HUES64 (cell line): ENCODE measurements around the gene GATAD2A.

ENCODE experiments used
- H3K27ac ChIP-seq: 2 replicates; pipeline ENCODE4 v1.7.0; 2013; ENCODE audit warnings: low read depth, low read length, inconsistent platforms
- H3K27me3 ChIP-seq: 2 replicates; pipeline ENCODE4 v1.6.1; 2013; ENCODE audit warnings: mild to moderate bottlenecking, low read length; ENCODE audit not compliant: insufficient read depth
- H3K36me3 ChIP-seq: 2 replicates; pipeline ENCODE4 v1.6.1; 2013; ENCODE audit warnings: mild to moderate bottlenecking, low read length; ENCODE audit not compliant: insufficient read depth
- H3K4me1 ChIP-seq: 2 replicates; pipeline ENCODE4 v1.6.1; 2013; ENCODE audit warnings: mild to moderate bottlenecking, low read length, moderate library complexity; ENCODE audit not compliant: insufficient read depth
- H3K4me3 ChIP-seq: 2 replicates; pipeline ENCODE4 v1.5.1; 2013; ENCODE audit warnings: mild to moderate bottlenecking, low read length, moderate library complexity
- H3K9ac ChIP-seq: 2 replicates; pipeline ENCODE4 v1.6.1; 2013; ENCODE audit warnings: mild to moderate bottlenecking, low read depth, low read length
- H3K9me3 ChIP-seq: 2 replicates; pipeline ENCODE4 v1.6.1; 2013; ENCODE audit warnings: low read depth, low read length; ENCODE audit not compliant: insufficient read depth
- WGBS: fragments of 150-250, 120-280 bp; methylation state at CpG from one replicate; pipeline ENCODE4 v1.1.7; 2013; ENCODE audit warnings: missing lambda C conversion rate; 5-methylcytosine and 5-hydroxymethylcytosine counted together

GATAD2A gene

DNA sequence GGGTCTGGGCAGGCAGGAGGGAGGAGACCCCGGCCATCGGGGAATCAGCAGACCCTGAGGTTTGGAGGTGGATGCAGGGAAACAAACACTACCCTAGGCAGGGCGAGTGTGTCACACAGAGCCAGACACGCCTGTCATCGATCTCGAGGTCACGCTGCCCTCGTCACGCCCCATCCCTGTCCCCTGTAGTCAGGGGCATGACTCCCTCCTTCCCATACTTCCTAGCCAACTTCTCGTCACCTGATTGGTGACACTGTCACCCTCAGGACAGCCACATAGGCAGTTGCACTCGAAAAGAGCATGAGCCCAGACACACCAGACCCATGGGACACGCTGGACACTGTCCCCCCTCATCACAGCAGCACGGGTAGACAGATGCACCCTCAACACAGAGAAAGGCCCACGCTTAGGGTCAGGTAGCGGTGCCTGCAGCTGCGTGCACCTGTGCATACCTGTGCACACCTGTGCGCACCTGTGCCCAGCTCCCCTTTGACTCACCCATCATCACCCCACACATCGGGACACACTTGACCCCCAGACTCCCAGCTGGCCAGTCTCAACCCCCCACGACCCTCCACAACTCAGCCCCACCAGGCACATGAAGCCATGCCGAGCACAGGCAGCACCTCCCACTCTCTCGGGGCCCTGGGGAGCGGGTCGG, 144.5 kb downstream of the GATAD2A start:
- H3K9me3 ChIP-seq: no peaks in the 10 kb centered on the region
- H3K36me3 ChIP-seq: no peaks in the 10 kb centered on the region
- H3K27me3 ChIP-seq: no peaks in the 10 kb centered on the region
- no peaks in the 10 kb centered on the region for H3K4me1 ChIP-seq
- WGBS: 88% methylated on average over 23 of the region's 23 CpGs
- H3K27ac ChIP-seq: no peak overlapping the region
- no peak overlapping the region for H3K9ac ChIP-seq
- no peak overlapping the region for H3K4me3 ChIP-seq

DNA sequence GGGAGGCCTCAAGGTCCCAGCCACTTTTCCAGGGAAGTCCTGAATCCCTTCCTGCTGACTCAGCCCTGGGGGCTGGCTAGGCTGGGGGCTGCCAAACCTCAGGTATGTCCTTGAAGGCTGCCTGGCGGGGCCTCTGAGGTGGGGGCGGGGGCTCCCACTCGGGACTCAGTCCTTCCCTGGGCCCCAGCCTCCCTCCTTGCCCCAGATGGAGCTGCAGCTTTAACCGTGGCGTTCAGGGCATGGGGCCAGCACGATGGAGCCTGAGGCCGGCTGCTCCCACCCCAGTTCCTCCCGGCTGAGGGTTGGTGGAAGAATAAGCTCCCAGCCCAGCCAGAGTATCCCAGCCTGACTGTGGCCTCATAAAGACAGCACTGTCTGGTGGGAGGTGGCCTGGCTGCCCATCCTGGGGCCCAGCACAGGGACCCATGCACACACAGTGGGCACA, 145.0 kb downstream of the GATAD2A start:
- Histone ChIP-seq H3K27ac (no peak overlapping the region), H3K4me1 (no peaks in the 10 kb centered on the region), H3K9me3 (no peaks in the 10 kb centered on the region), H3K27me3 (no peaks in the 10 kb centered on the region), H3K36me3 (no peaks in the 10 kb centered on the region), H3K9ac (no peak overlapping the region), H3K4me3 (no peak overlapping the region)
- 66% methylated on average over 8 of the region's 8 CpGs for WGBS

DNA sequence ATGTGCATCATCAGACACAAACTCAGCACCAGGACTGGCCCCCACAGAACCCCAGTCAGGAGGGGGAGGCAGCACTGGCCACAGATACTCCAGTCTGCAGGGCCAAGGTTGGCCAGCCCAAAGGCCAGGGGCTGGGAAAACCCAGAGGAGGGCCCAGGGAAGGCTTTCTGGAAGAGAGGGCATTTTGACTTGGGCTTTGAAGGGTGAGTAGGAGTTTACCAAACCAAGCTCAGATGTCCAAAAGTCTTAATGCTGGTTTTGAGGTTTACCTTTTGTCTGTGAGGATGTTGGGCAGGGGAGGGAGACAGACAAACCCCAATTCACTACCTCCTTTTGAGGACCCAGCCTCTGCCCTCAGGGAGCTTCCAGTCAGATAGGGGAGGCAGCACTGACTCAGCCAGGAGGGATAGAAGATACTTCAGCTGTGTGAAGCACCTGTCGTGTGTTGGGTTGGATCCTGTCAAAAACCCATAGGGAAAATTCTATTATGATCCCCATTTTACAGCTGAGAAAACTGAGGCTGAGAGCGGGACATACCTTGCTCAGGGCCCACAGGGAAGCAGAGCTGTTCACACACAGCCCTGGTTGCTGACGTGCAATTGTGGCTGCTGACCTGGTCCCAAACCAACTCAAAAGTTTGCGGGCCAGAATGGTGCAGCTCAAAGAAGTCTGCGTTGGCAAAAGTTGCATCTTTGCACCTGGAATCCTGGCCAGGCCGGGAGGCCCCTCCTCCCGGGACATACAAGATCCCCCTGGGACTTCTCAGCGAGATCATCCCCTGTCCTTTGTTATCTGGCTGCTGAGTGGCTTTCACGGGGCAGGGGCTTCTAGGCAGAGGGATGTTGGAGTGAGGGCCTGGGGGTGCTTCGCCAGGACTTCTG, 145.7 kb downstream of the GATAD2A start:
- H3K27ac ChIP-seq: no peak overlapping the region
- no peaks in the 10 kb centered on the region for H3K9me3 ChIP-seq
- 85% methylated on average over 10 of the region's 10 CpGs for WGBS
- no peaks in the 10 kb centered on the region for H3K27me3 ChIP-seq
- no peaks in the 10 kb centered on the region for H3K4me1 ChIP-seq
- H3K4me3 ChIP-seq: no peak overlapping the region
- H3K36me3 ChIP-seq: no peaks in the 10 kb centered on the region
- no peak overlapping the region for H3K9ac ChIP-seq

DNA sequence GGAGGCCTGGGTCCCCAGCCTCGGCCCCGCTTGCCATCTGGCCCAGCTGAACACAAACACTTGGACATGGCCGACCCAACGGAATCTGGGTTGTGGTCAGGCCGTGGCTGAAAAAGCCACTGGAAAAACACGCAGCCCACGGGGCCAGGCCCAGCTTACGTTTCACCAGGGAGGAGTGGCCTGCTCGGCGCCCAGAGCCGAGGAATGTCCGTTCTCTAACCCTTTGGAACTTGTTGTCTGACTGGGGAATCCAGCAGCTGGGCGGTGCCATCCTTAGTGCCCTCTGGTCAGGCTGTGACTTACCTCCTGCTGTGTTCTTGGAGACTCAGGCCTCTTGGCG, 146.3 kb downstream of the GATAD2A start:
- Histone ChIP-seq H3K36me3 (no peaks in the 10 kb centered on the region), H3K9ac (no peak overlapping the region), H3K27me3 (no peaks in the 10 kb centered on the region), H3K27ac (no peak overlapping the region), H3K4me3 (no peak overlapping the region), H3K9me3 (no peaks in the 10 kb centered on the region), H3K4me1 (no peaks in the 10 kb centered on the region)
- 90% methylated on average over 14 of the region's 14 CpGs for WGBS

DNA sequence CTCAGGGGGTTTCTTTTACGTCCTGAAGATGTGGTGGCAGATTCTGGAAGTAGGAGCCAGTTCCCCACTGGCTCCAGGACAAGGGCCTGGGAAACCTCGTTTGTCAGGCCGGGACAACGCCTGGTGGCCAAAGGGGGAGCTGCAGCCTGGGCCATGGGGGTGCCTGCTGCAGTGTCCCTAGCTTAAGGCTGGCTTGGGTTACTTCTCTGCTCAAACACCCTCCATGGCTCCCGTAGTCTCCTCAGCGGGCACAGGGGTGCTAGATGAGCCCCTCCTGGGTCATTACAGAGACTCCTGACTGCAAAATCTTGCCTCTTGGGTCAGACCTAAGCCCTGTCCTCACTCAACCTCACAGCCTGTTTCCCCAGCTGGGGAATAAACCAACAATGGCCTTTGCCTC, 147.3 kb downstream of the GATAD2A start:
- Histone ChIP-seq H3K4me1 (no peaks in the 10 kb centered on the region), H3K27ac (no peak overlapping the region)
- 63% methylated on average over 6 of the region's 6 CpGs for WGBS

DNA sequence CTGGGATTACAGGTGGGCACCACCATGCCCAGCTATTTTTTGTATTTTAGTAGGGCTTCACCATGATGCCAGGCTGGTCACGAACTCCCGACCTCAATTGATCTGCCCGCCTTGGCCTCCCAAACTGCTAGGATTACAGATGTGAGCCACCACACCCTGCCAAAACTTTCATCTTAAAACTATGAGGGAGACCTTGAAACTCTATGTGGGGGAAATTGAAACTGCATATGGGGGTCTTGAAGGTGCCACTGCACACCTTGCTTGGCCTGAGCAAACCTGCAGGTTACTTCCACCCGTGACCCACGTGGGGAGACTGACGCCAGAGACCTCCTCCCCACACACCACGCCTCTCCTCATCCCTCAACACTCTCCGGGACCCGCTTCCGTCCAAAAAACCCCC, 148.2 kb downstream of the GATAD2A start:
- Histone ChIP-seq H3K4me3 (no peak overlapping the region), H3K36me3 (no peaks in the 10 kb centered on the region), H3K9ac (no peak overlapping the region), H3K4me1 (no peaks in the 10 kb centered on the region), H3K9me3 (no peaks in the 10 kb centered on the region), H3K27ac (no peak overlapping the region), H3K27me3 (no peaks in the 10 kb centered on the region)
- WGBS: 94% methylated on average over 10 of the region's 10 CpGs

More for the DNA sequence above, 147.3 kb downstream of the GATAD2A start:
- Histone ChIP-seq H3K27me3 (no peaks in the 10 kb centered on the region), H3K9me3 (no peaks in the 10 kb centered on the region), H3K36me3 (no peaks in the 10 kb centered on the region), H3K4me3 (no peak overlapping the region), H3K9ac (no peak overlapping the region)

DNA sequence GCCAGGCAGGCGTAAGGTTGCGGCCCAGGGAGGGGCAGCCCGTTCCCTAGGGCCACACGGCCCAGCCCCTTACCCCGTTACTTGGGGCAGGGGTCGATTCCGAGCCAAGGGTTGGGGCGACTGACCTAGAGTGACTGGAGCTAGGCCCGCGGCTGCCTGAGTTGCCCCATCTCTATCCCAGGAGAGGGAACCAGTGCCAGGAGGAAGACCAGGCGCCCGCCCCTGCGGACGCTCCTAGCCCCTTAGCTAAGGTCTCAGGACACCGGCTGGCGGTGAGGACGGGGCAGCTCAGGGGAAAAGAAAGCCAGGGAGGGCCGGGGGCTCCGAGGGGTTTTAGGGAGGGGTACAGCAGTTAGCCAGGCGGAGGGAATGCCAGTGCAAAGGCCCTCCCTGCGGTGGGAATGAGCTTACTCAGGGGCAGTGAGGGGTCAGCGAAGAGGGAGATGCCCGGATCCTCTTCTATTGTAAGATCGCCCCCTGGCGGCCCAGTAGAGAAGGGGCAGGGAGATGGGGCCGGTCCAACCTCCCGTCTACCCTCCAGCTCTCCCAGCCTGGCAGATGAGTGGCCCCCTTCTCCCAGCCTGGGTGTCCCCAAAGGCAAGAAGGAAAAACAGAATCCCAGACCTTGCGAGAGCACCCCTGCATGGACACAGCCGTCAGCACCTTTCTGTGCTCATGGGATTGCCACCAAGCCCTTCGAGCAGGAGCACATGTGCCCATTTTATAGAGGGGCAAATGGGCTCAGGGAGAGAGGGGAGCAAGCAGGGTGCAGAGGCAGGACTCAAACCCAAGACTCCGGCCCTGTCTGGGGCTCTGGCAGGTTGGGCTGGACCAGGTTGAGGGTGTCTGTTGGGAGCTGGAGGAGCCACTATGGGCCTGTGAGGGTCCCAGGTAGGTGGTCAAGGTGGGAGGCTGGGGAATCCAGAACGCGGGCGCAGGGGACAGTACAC, 148.9 kb downstream of the GATAD2A start:
- no peaks in the 10 kb centered on the region for H3K9me3 ChIP-seq
- H3K27me3 ChIP-seq: no peaks in the 10 kb centered on the region
- H3K36me3 ChIP-seq: no peaks in the 10 kb centered on the region
- 67% methylated on average over 34 of the region's 34 CpGs for WGBS
- H3K4me3 ChIP-seq: no peak overlapping the region
- no peak overlapping the region for H3K27ac ChIP-seq
- no peaks in the 10 kb centered on the region for H3K4me1 ChIP-seq
- H3K9ac ChIP-seq: no peak overlapping the region

DNA sequence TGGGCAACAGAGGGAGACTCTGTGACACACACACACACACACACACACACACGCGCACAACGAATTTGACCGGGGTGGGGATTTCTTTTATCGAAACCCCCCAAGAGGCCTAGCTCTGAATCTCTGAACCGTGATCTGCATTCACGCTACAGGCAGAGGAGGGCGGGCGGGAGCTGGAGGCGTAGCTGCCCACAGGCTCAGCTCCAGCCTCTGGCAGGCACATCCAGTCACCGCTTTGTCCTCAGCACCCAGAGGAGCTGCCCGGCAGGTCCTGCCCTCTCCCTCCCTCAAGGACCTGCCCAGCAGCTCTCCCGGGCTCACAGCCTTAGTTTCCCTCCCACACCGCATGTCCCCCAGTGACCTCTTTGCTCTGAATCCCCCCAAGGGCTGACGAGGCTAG, 152.6 kb downstream of the GATAD2A start:
- Histone ChIP-seq H3K27ac (no peak overlapping the region), H3K27me3 (no peaks in the 10 kb centered on the region), H3K9me3 (no peaks in the 10 kb centered on the region), H3K9ac (no peak overlapping the region), H3K4me3 (no peak overlapping the region), H3K4me1 (no peaks in the 10 kb centered on the region), H3K36me3 (no peaks in the 10 kb centered on the region)
- WGBS: 88% methylated on average over 15 of the region's 15 CpGs
